Measurements from ENCODE around the gene UBL3.
A peak's percentile ranks its signal among the peaks of the same experiment; 100 is the strongest.

The UBL3 gene

DNA sequence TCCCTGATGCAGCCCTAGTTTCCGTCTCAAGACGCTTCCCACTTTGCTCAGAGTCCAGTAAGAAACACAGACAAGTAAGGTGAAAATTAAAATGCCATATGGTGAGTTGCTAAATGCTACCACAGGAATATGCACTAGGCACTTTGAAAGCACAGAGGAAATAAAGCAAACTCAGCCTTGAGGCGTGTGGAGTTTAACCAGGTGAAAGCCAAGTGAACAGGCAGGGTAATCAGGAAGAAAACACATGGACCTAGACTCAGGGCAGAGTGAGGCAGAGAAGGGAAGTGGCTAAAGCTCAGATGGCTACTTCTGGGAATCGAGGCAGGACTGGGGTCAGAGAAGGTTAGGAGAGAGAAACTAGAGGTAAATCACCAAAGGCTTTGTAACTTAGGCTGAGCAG lies 5.4 kb upstream of the UBL3 start:
- no peak for DNase-seq

DNA sequence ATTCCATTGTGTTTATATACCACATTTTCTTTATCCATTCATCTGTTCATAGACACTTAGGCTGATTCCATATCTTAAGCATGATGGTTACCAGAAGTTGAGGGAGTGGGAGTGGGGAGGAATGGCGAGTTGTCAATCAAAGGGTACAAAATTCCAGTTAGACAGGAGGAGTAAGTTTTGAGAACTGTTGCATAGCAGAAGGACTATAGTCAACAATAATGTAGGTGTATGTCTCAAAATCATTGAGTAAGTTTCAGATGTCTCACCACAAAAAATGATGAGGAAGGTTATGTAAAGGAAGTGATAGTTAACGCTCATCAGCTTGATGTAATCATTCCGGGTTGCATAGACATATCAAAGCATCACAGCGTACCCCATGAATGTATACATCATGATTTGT lies 4.6 kb upstream of the UBL3 start:
- DNase-seq, result no peak

DNA sequence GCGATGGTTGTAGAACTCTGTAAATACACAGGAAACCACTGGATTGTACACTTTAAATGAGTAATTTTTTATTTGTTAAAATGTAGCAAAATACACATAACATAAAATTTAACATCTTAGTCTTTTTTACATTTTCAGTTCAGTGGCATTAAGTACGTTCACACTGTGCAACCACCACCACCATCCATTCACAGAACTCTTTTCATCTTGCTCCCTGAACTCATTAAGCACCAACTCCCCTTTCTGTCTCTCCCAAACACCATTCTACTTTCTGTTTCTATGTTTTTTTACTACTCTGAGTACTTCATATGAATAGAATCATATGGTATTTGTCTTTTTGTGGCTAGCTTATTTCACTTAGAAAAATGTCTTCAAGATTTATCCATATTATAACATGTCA lies 2.7 kb upstream of the UBL3 start:
- no peak for DNase-seq

DNA sequence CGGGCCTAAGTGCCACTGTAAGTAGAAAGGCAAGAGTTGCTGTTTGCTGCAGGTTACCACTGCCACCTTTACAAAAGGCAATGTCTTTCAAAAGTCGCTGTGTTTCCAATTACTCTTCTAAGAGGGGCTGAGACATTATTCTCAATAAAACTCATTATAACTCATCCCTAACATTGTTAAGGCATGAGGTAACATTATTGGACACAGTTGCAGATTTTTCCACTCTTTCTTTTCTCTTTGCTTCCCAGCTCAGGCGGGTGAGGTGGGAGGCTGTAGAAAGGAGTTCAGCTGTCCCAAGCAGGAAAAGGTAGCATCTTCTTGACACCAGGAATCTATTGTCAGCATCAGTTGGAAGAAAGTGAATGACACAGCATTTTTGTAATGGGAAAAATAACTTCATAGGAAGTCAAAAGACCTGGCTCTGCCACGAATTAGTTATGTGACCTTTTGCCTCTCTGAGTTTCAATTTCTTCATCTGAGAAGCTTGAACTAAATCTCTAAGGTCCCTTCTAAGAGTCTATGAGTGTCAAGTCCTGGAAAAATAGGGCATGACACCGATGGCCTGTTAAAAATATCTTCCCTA lies 2.1 kb upstream of the UBL3 start:
- DNase-seq, result no peak

DNA sequence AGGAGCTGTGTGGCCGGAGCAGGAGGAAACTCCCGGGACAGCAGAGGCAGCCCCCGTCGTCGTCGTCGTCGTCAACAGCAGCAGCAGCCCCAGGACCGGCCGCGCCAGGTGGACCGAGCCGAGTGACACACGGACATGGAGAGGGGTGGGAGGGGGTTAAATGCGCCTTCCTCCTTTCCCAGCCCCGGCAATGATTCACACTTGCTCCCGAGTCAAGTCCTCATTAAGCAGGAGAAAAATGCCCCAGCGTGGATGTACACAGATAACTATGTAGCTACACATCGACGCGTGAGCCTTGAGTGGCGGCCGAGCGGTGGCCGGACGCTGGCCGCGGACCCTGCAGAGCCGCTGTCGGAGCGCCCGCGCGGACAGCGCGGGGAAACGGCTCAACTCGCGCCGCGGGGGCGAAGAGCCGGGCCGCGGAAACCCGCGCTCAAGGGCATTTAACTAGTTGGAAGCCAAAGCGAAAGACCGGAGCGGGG lies 645 bp downstream of the UBL3 start:
- peak; percentile 72 for DNase-seq

DNA sequence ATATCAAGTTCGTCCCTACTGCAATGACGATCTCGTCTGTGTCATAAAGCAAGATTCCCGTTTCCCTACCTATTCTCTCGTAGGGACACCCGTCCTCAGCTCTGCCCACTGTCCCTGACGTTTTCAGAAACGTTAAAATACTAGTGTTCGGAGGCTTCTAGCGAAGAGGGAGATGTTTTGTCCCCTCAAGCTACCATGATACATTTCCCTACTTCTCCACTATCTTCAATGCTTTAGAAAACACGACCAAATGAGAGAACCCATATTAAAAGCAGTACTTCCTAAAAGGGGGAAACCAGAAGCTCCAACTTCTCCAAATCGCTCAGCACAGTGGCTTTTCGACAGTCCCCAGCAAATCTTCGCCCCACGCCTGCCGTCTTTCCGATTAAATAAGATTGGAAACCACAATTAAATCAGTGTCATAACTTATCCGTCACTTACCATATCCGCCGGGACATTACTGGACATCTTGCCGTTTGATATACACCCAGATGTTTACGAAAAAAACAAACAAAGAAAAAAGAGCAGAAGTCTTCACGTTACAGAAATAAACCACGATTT lies 1.3 kb downstream of the UBL3 start:
- DNase-seq, result peak; percentile 67

DNA sequence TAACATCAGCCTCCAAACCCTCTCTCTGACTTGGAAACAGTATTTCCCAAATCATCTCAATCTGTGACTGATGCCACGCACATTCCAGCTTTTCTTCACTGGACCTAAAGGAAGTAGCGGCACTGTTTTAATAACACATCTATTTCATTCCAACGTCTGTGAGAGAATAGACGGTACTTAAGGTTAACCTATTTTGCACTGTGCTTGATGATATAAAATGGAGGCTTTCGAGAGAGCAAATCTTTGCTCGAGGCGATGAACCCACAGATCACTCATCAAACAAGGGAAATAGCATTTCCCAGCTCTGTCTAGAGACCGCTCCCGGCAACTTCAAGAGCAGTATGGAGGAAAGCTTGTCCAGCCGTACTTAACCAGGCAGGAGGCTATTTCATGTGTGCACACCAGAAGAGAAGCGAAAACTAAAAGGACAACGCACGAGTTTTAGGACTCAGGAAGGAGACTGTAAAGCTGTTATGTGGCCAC lies 2.9 kb downstream of the UBL3 start:
- peak; percentile 74 for DNase-seq

DNA sequence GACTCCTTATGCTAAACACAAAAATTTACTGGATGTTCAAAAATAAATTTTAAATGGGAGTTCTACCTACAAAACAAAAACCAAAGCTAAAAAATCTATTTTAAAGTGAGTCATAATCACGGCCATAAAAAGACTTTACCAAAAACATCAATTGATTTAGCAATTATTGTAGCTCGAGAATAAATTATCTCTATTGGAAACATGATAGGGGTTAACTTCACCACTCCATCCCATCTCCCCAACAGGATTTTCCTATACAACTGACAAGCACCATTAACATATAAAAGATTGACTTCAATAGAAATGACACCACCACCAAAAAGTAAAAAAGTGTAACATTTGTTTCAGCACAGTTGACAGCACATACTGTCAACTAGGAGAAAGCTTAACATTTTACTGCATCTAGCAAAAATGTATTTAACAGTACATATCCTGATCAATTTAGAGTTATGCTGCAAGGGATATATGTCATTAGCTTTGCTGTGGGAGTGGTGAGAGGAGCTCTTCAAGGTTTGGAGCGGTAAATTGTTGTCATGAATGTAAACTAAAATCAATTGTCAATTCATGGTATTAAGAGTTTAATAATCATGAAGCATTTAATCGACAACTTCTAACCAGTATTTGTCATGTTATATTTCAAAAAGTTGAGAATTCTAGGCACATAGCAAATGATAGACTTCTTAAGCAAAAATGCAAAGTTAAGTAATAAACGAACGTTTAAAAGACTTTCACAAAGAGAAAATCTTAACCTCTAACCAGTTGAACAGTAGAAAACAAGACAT lies 3.8 kb downstream of the UBL3 start:
- no peak for DNase-seq

DNA sequence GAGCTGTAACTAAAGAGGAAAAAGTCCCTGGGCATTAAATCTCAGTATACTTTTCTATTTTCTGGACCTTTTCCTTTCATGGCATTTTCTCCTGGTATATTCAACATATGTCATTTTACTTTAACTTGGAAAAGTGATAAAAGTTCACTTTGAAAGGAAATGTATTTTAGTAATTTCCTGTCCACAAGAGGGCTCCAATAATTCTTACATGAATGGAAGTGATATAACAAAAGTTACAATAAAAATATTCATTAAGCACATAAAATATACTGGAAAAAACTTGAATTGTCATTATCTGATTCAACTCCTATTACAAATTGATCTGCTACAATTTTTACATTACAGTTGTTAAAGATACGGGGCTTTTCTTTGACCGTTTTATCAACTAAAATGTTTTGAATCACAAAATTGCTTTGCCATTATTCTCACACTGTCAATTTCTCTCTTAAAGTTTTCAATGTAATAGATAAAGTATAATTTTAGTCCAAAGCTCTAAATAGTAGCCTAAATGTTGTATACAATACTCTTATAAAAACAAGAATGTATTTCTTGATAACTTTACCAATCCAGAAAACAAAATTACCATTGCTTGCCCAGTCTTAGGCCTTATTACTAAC lies 4.9 kb downstream of the UBL3 start:
- peak; percentile 6 for DNase-seq

DNA sequence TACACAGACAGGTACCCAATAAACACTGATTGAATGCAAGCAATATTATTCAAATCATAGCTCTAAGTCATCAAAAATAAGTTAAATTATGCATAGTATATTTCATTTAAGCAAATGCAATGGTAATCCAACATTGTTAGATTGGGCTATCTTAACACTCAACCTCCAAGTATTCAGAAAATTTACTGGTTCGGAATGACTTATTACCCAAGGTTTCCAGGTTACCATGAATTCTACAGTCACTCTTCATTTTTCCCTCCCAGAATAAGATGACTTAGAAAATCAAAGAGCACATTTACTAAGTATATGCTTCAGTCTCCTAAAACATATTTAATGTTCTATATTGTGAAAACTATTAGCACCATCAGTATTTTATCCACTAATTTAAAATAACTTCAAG lies 6.0 kb downstream of the UBL3 start:
- DNase-seq, result no peak

DNA sequence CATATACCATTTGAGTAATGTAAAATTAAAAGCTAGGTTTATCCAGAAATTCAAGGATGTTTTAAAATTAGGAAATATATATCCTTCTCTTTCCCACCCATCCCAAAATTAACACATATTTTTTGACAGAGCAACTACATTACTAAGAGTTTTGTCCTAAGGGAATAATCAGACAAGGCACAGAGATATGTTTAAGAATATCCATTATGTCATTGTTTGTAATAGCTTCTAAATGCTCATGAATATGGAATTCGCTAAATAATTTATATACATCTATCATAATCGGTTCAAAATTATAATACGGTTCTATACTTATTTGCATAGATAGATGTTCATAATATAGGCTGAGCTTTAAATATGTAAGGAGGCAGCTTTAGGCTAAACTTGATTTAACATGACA lies 9.8 kb downstream of the UBL3 start:
- no peak for DNase-seq

DNA sequence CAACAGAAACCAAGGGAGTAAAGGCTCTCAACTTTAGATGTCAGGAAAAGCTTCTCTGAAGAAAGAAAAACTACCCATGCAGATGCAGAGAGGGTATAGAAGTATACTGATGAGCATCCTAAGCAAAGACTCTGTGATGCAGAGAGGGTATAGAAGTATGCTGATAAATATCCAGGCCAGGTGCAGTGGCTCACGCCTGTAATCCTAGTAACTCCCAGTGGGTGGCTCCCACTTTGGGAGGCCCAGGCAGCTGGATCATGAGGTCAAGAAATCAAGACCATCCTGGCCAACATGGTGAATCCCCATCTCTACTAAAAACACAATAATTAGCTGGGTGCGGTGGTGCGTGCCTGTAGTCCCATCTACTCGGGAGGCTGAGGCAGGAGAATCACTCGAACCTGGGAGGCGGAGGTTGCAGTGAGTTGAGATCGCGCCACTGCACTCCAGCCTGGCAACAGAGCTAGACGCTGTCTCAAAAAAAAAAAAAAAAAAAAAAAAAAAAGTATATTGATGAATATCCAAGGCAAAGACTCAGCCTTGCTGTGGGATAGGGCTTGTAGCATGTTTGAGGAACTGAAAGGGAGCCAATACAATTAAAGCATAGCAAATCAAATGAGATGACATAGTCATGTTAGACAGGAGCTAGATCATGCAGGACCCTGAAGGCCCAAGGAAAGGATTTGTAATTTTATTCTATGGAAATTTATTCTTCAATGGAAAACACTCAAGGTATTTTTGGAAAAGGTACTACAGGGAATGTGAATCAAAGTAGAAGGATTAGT lies 14.9 kb downstream of the UBL3 start:
- no peak for DNase-seq

DNA sequence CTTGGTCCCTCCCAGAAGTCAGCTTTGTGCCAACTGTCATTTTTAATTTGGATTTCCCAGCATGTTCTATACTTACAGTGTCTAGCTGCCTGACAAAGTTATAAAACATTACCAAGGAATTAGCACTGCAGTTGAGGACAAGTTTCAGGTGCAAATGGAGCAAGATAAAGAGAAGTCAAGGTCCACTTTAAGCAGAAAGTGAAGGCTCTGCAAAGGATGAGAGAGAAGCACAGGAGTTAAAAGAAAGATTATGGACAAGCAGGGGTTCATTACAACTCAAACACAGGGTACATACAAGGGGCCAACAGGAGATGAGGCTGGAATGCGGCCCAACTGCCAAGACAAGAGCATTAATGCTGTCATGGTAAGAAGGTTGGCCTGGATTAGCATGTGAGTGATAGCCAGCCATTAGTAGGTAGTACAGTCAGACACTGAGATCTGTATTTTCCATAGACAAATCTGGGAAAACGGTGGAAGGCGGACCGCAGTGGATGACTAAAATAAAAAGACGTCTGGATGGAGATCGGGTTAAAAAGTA lies 17.6 kb downstream of the UBL3 start:
- no peak for DNase-seq

DNA sequence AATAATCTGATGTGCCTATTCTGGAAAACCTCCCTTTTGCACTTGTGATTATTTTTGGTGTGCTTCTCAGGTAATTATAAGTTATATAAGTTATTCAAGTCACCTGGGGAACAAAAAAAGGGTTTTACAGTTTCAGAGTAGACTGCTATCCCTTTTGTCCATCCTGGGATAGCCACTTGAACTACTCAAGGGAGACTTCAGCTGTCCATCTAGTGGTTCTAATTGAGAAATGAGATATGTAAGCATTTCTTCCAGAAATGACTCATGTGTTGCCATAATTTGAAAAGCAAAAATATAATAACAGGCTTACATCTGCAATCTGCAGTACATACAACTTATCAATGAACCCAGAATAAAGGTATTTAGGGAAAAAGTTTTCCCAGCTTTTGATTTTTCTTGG lies 20.4 kb downstream of the UBL3 start:
- DNase-seq, result no peak

DNA sequence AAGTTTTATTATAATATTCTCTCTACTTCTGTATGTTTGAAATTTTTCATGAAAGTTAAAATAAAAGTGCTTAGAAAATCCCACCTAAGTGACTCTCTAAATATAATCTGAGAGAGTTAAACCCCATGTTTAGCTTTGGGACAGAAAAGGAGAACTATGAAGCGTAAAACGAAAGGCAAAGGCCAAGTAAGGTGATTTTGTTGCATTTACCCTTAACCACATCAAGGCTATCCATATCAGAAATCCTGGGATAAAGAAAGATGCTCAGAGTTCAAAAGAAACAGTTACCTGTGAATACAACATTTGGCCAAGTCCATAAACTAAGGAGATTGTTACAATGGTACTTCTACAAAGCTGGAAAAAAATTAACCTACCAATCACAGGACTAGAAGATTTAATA lies 31.3 kb downstream of the UBL3 start:
- DNase-seq, result no peak

DNA sequence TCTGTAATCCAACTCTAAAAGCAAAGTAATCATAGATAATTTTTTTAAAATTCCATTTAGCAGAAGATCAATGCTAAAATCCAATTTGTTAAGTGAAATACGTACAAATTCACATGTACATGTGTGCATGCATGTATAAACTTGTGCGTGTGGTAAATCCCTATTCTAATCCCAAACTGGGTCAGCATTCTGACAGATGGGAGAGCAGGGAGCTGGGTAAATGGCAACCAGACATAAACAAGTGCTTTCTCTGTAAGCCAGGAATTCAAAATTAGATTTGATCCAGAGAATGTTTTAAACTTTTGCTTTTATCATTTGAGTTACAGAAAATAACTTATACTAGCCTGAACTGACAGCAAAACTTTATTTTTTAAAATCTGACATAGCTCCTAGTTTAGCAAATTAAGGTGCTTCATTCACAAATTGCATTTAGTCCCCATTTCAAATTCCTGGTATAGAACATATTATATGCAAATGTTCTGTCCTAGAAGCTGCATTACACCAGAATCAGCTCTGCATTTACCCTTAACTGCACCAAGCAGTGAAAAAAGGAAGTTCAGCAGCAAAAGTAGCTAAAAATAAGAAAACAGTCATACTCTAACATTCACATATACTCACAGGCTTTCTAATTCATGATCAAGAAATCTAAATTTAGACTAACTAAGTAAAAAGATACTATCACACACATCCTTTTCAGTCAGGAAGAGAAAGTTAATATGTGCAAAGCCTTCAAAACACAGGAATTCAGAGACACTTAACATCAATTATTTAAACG lies 32.6 kb downstream of the UBL3 start:
- no peak for DNase-seq

DNA sequence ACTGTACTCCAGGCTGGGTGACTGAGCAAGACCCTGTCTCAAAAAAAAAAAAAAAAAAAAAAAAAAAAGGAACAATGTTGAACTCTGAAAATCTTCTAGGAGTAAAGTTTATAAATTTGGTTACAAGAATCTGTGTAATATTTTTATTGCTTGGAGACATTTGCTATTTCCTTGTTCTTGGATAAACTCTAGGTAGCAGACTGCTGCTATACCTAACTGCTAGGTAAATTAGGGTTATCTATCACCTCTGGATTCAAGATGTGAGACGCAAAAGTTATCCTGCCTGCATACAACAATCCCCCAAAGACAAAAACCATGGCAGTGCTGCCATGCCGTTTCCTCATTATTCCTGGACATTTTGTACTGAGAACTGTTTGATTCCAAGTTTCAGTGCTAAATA lies 33.7 kb downstream of the UBL3 start:
- no peak for DNase-seq

DNA sequence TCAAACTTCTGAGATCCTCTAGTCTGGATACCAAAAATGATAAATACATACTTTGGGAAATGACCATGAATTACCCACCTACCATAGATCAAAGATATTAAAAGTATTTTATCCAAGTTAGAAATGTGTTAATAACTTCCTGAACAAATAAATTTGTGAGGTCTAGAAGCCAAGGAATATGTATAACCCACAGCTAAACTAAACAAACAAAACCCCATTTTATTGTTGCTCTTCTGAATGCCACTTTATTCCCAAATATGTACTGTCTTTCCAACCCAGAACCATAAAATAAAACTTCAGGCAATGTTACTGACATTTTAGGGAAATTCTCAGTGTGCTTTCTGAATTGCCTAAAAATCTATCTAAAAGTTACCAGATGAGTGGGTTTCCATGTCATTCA lies 35.1 kb downstream of the UBL3 start:
- DNase-seq, result no peak

DNA sequence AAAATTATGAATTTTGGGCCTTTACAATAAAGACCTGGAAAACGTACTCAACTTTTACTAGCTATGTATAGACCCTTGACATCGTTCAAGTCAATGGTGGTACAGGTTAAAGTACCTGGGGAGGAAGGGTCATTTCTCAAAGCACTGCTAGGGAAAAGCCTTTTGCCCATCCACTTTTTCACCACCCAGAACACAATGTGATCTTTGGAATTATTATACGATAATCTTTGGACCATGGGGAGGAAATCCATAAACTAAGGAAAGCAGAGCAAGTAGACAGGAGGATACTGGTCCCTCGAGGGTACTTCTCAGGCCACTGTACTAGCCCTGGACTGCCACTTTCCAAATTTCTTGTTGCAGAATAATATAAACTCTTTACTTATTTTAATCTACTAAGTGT lies 39.5 kb downstream of the UBL3 start:
- DNase-seq, result no peak

DNA sequence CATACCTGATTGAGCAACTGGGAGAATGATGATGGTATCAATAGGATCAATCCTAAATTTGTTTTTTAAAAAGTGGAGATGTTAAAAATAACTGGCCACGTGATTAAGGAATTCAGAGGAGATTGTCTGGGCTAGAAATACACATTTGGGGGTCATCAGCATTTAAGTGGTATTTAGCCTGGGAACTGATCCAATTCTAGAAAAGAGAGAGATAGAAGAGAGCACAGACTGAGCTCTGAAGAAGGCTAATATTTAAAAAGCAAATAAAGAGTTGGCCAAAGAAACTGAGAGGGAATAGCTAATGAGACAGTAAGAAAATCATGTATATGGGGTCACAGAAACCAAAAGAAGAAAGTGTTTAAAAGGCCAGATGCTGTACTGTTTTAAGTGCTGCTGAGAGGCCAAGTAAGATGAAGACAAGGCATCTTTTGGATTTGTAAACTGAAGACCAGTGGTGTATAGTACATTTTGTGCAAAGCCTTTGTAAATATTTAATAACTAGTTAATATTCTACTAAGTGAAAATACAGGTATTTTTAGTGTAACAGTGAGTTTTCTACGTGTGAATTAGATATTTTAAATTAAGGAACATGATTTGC lies 40.2 kb downstream of the UBL3 start:
- DNase-seq, result peak; percentile 25

DNA sequence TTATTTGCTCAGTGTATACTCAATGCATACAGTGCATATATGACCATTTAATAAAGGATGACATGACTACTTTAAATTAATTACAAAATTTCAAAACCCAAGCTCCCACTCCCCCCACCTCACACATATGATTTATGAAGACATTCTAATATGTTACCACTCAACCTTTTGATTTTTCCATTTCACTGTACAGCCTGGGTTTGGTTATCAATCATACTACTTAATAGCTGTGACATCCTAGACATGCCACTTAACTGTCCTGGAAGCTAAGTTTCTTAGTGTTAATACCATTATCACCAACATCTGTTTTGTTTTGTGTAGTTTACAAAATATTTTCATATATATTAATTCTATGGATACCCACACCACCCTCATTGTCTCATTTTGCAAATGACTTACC lies 42.2 kb downstream of the UBL3 start:
- no peak for DNase-seq
